ENCODE measurements around the gene GCAT.

Gene GCAT

GRCh38 chr22:37807410-37808293 lies at the start of gene GCAT:
Gene GCAT (plus strand): TSS chr22:37807934. CDS start chr22:37807968, 34 bp downstream.
- peak; percentile 67 for DNase-seq (ENCODE audit: low read depth)

GRCh38 chr22:37758694-37759093 lies 49.0 kb upstream of the GCAT start:
- no peak for DNase-seq (ENCODE audit: low read depth)

GRCh38 chr22:37759281-37759680 lies 48.5 kb upstream of the GCAT start:
- no peak for DNase-seq (ENCODE audit: low read depth)

- DNase-seq (ENCODE audit: low read depth) = no peak
Measured at GRCh38 chr22:37760152-37760551, 47.6 kb upstream of the GCAT start.

- DNase-seq (ENCODE audit: low read depth) = no peak
Measured at GRCh38 chr22:37762389-37762836, 45.3 kb upstream of the GCAT start.

- no peak for DNase-seq (ENCODE audit: low read depth)
Measured at GRCh38 chr22:37763012-37763411, 44.7 kb upstream of the GCAT start.

GRCh38 chr22:37763652-37764051 lies 44.1 kb upstream of the GCAT start:
- no peak for DNase-seq (ENCODE audit: low read depth)

GRCh38 chr22:37764622-37765021 lies 43.1 kb upstream of the GCAT start:
- no peak for DNase-seq (ENCODE audit: low read depth)

- no peak for DNase-seq (ENCODE audit: low read depth)
Measured at GRCh38 chr22:37765498-37765897, 42.2 kb upstream of the GCAT start.

GRCh38 chr22:37765953-37766576 lies 41.7 kb upstream of the GCAT start:
- no peak for DNase-seq (ENCODE audit: low read depth)

- DNase-seq (ENCODE audit: low read depth) = no peak
Measured at GRCh38 chr22:37768273-37768672, 39.5 kb upstream of the GCAT start.

- no peak for DNase-seq (ENCODE audit: low read depth)
Measured at GRCh38 chr22:37769056-37769455, 38.7 kb upstream of the GCAT start.

GRCh38 chr22:37771081-37771480 lies 36.7 kb upstream of the GCAT start:
- no peak for DNase-seq (ENCODE audit: low read depth)

GRCh38 chr22:37771702-37772427 lies 35.9 kb upstream of the GCAT start:
- DNase-seq (ENCODE audit: low read depth) = no peak

- DNase-seq (ENCODE audit: low read depth) = no peak
Measured at GRCh38 chr22:37774728-37775127, 33.0 kb upstream of the GCAT start.

- no peak for DNase-seq (ENCODE audit: low read depth)
Measured at GRCh38 chr22:37775785-37776638, 31.7 kb upstream of the GCAT start.

GRCh38 chr22:37776639-37777005 lies 31.1 kb upstream of the GCAT start:
- no peak for DNase-seq (ENCODE audit: low read depth)

GRCh38 chr22:37777122-37777687 lies 30.5 kb upstream of the GCAT start:
- no peak for DNase-seq (ENCODE audit: low read depth)

- no peak for DNase-seq (ENCODE audit: low read depth)
Measured at GRCh38 chr22:37778370-37779009, 29.2 kb upstream of the GCAT start.

GRCh38 chr22:37781434-37782059 lies 26.2 kb upstream of the GCAT start:
- DNase-seq (ENCODE audit: low read depth) = no peak

Measured in activated T-helper 1 cell treated with Interleukin-2 at 50 U/mL for 16 hours (primary cell).